Measurements from ENCODE around the gene S100A14.
"Not testable (repeated sequence)": the region's sequence is repeated elsewhere in the genome, so short reads cannot be mapped to it uniquely, and the experiment has no call there.

S100A14 gene

DNA sequence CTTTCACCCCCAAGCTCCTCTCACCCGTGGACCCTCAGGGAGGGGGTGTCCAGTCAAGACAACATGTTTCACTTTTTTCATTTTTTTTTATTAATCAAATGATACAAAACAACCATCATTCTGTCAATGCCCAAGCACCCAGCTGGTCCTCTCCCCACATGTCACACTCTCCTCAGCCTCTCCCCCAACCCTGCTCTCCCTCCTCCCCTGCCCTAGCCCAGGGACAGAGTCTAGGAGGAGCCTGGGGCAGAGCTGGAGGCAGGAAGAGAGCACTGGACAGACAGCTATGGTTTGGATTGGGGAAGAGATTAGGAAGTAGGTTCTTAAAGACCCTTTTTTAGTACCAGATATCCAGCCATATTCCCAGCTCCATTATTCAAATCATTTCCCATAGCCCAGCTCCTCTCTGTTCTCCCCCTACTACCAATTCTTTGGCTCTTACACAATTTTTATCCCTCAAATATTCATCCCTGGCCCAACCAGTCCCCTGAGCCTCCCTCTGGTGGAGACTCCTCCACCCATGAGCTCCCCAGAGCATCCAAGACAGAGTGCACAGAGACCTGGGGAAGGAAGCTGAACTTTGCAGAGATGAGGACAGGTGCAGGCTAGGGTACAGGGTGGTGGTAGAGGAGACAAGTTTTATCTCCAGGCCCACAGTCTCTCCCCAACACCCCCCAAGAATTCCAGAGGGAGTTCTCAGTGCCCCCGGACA, 1.8 kb downstream of the S100A14 start:
- DNase-seq: no peak

GRCh38 chr1:153613406-153613805, 2.7 kb downstream of the S100A14 start:
- no peak for DNase-seq

GRCh38 chr1:153612755-153613331, 3.3 kb downstream of the S100A14 start, which contains the start of gene S100A16:
TSS of gene S100A16 (minus strand) at chr1:153613137. CDS start at chr1:153608151, 4,986 bp downstream.
- no peak for DNase-seq

- no peak for DNase-seq
Measured at GRCh38 chr1:153612111-153612754, 3.9 kb downstream of the S100A14 start.

DNA sequence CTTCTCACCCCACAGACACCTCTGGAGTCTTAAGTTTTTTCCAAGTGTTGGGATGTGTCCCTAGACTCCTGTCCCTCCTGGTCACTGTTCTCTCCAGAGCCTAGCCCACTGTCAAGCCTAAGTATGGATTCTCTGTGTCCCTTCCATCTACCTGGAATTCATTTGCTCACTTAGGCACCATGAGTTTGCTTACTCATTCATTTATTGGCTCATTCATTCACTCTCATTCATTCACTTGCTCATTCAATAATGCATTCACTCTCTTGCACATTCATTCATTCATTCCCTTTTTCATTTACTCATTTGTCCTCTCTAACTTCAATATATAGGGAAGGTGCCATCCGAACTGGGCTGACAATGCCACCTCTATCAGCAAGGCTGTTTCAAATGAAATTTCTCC, 4.8 kb downstream of the S100A14 start:
- DNase-seq: no peak

GRCh38 chr1:153610811-153611301, 5.3 kb downstream of the S100A14 start:
- DNase-seq: no peak

DNA sequence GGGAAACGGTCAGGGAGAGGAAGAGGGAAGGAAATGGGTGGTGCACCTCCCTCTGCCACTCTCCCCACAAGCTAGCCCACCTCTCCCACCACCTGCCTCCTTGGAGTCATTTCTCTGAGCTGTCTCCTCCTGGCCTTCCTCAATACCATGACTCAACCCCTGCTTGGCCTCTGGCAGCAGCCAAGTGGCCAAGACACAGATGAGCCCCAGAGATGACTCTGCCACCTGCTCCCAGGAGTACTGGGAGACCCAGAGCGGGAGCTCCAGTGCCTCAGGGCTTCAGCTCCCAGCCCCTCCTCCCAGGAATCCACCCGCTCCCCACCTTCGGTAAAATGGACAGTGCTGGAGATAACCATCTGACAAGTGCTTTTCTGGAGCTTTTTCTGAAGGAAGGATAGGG, 5.8 kb downstream of the S100A14 start:
- no peak for DNase-seq

GRCh38 chr1:153609585-153609907, 6.6 kb downstream of the S100A14 start:
- DNase-seq: no peak

- DNase-seq: no peak
Measured at GRCh38 chr1:153608742-153609584, 7.2 kb downstream of the S100A14 start.

- no peak for DNase-seq
Measured at GRCh38 chr1:153608089-153608682, 7.9 kb downstream of the S100A14 start.

DNA sequence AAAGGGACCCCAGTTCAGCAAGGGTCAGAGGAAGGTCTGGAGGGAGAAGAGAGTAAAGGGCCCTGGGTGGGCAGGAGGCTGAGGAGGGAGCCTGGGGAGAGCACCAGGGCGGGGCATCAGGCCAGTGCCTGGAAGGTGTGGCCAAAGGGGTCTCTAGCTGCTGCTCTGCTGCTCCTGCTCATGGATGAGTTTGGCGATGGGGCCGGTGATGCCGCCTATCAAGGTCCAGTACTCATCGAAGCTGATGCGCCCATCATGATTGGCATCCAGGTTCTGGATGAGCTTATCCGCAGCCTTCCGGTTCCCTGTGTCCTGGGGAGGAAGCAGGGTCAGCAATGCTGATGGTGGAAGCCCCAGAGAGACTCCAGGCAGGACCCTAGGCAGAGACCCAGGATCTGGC, 8.7 kb downstream of the S100A14 start:
- no peak for DNase-seq

- no peak for DNase-seq
Measured at GRCh38 chr1:153606194-153606593, 9.9 kb downstream of the S100A14 start.

GRCh38 chr1:153602749-153603148, 13.4 kb downstream of the S100A14 start:
- no peak for DNase-seq

GRCh38 chr1:153599847-153600246, 16.3 kb downstream of the S100A14 start:
- DNase-seq: no peak

GRCh38 chr1:153598309-153599172, 17.6 kb downstream of the S100A14 start:
- no peak for DNase-seq

- DNase-seq: no peak
Measured at GRCh38 chr1:153597206-153597605, 18.9 kb downstream of the S100A14 start.

DNA sequence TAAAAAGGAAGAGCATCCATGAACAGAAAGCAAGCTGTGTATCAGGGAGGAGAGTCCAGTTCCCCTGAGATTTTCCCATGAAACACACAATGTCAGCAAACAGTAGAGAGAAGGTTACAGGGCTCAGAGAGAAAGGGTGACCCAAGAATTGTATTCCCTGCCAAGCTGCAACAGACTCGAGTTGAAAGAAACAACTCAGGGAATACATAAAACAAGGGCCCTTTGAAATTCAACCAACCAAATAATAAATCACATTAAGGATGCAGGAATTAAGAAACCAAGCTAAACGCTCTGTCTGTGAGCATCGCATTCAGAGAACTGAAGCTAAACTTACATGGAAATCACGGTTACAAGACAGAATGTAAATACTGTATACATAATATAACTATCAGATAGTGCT, 23.4 kb downstream of the S100A14 start:
- DNase-seq: no peak

GRCh38 chr1:153588482-153588881, 27.6 kb downstream of the S100A14 start:
- no peak for DNase-seq

DNA sequence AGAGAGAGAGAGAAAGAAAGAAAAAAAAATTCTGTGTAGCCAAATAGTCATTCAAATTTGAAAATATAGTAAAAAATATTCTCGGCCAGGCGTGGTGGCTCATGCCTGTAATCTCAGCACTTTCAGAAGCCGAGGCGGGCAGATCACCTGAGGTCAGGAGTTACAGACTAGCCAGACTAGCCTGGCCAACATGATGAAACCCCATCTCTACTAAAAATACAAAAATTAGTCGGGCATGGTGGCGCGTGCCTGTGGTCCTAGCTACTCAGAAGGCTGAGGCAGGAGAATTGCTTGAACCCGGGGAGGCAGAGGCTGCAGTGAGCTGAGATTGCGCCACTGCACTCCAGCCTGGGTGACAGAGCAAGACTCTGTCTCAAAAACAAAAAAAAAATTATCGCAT, 28.1 kb downstream of the S100A14 start:
- DNase-seq: not testable (repeated sequence)

GRCh38 chr1:153587314-153587713, 28.8 kb downstream of the S100A14 start:
- DNase-seq: no peak

DNA sequence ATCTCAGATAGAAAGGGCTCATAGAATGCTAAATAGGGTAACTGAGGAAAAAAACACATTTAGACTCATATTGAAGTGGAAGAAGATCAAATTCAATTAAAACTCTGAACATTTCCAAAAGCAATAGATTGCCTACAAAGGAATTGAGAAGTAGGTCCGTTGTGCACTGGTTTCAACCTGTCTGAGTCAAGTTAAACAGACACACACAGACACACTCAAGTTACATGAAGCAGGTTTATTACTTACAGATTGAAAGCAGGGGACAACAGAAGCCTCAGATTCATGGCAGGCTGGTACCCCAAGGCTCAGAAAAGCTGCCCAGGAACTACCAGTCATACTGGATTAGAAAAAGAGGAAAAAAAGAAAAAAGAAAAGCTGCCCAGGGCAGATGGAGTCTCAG, 29.8 kb downstream of the S100A14 start:
- DNase-seq: no peak

GRCh38 chr1:153585006-153585405, 31.1 kb downstream of the S100A14 start:
- DNase-seq: no peak
